G401 (cell line): ENCODE data around the gene CCDC141. TPM values are rescaled to one million over a fixed set of nuclear protein-coding genes. Genes with fewer than 3 reads are reported as not detected.

Experiments
- DNase-seq: peaks from one replicate; pipeline ENCODE4 v3.0.0-alpha.2; 2015; ENCODE audit warnings: low spot score
- in situ Hi-C: cut with HindIII; loops from 2 replicates; pipeline ENCODE4 v1.10.0; 2016; ENCODE audit warnings: low sequenced_read_pairs, mixed read lengths
- total RNA-seq: library from RNA; depleted of rRNA; stranded (reverse); fragments of >200 nt; shearing (Covaris generic); gene quantifications from 2 replicates; pipeline ENCODE4 v1.2.3, GENCODE V29; 2014

Gene CCDC141
- total RNA-seq, 1 experiment from 2014 or later, result 0.20 TPM

GRCh38 chr2:178858896-178859625 is 190.9 kb downstream of the CCDC141 start:
- DNase-seq, result no peak
- in situ Hi-C loops, result no loop called here

DNA sequence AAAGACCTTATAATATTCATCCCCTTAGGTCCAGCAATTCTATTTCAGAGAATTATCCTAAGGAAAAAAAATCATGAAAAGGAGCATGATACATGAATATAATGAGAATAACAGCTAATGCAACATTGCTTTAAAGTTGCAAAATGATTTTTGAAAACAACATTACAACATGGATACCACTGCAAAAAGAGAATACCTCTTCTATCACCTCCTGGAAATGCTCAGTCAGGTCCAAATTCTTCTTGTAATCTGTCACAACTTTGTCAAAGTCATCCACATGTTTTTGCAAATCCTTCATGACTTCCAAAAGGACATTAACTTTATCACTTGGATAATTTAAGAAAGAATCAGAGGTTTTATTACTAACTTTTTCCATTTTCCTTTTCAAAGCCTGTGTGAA is 194.8 kb downstream of the CCDC141 start:
- in situ Hi-C loops, result no loop called here
- no peak for DNase-seq

GRCh38 chr2:178848335-178848734 is 201.6 kb downstream of the CCDC141 start:
- DNase-seq, result no peak
- in situ Hi-C loops, result no loop called here

GRCh38 chr2:178846458-178846802 is 203.5 kb downstream of the CCDC141 start:
- no peak for DNase-seq
- in situ Hi-C loops, result no loop called here

GRCh38 chr2:178845566-178846457 is 204.1 kb downstream of the CCDC141 start:
- DNase-seq, result no peak
- in situ Hi-C loops, result no loop called here

DNA sequence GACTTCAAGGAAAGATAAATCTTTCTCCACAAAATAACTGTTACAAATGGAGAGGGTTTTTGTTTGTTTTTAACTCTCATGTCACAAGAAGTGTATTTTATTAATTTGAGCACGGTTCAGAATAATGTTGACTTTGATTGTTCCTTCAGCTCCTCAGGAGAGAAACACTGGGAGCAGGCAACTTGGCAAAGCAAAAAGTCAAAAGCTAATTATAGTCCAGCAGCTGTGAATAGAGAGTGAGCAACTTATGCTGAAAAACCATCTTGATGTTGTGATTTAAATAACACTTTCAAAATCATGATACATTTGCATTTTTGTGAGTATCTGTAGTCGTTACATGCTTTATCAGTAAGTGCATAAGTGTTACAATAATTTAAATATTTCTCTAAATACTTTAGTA is 205.2 kb downstream of the CCDC141 start:
- in situ Hi-C loops, result no loop called here
- no peak for DNase-seq

DNA sequence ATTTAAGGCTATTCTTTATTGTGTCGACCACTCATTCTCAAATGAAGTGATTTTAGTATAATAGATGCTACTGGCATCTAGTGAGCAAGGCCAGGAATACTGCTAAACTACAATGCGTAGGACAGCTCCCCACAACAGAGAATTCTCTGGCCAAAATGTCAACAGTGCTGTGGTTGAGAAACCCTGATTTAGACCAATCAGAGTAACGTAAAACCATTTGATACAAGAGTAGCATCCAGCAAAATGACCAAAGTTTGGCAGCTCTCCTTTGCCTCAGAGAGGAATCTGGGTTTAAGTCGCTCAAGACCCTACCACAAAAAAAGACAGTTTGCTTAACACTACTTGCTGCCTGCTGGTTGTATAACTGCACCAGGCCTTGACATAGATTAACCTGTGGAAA is 205.7 kb downstream of the CCDC141 start:
- DNase-seq, result no peak
- in situ Hi-C loops, result no loop called here

- DNase-seq, result no peak
- in situ Hi-C loops, result no loop called here
These were observed 206.2 kb downstream of the CCDC141 start for GRCh38 chr2:178843697-178844096.

GRCh38 chr2:178836807-178837206 is 213.1 kb downstream of the CCDC141 start:
- in situ Hi-C loops, result no loop called here
- DNase-seq, result no peak

DNA sequence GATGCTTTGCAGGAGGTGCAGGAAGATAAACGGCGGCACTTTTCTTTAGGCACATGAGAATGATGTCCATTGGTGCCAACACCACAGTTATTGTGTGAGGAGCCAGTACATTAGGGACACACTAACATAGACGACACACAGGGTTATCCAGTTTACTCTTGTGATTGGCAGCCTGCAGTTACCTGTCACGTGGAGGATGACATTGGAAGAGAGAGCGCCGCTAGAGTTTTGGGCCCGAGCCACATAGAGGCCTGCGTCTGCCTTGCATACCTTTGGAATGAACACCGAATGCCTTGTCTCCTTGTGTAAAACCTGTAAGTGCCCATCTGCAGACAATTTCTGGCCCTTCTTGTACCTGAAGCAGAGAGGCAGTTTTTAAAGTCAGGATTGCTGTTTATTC is 215.9 kb downstream of the CCDC141 start:
- DNase-seq, result no peak
- in situ Hi-C loops, result no loop called here

DNA sequence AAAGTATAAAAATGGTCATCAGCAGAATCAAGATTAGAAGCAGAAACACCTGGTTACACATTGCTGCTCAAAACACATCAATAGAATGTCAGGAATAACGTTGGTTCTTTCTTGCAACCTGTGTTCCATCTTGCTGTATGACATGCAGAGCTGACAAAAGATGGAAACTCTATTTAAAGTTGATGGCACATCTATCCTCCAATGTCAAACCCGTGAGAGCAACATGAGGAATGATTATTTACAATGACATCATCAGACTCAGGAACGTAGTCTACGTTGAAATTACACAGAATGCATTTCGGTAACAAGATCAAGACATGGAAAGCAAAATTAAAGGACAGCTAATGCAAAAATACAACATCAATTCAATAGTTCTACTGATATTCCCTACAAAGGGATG is 216.6 kb downstream of the CCDC141 start:
- DNase-seq, result no peak
- in situ Hi-C loops, result no loop called here

GRCh38 chr2:178830451-178830850 is 219.5 kb downstream of the CCDC141 start:
- in situ Hi-C loops, result no loop called here
- no peak for DNase-seq

DNA sequence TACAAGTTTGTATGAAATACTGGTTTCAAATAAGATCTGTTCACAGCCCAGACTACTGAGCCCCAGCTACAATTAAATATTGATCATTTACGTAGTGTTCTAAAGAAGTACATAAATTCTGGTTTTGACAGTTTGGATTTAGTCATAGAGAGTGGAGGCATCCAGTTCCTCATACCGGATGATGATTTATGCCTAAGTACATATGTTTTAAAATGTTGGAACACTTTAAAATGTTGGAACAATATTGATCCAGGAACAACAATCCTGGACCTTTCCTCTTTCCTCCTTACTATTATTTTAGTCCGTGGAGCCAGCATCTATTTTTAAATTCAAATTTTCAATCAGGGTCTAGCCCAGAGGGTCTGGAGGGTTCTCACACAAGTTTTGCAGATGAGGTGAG is 220.0 kb downstream of the CCDC141 start:
- in situ Hi-C loops, result no loop called here

DNA sequence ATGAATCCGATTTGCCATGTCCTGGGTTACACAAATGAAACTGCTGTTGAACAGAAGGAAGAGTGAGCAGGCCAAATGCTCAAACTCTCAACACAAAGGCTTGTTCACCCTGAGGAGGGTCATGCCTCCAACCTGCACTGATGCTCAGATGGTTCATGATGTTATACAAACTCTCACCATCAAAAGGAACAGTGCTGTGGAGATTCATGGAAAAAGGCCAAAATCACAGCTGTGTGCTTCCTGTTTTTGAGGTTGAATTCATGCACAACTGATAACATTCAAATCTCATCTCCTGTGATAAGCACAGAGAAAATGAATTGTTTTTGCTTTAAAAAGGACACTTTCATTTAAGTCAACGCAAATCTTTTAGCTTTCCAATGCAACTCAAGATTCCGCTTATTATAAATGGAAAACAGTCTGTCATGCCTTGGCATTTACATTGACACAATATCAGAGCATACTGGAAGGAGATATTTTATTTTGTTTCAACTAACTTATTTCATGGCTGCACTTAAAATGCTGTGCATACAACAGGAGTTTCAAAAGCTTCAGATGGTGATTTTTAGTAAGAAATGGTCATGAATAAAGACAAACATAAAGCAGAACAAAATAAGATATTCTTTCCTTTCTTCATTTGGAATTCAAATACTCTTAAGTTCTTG is 220.5 kb downstream of the CCDC141 start:
- in situ Hi-C loops, result no loop called here
- no peak for DNase-seq

More for the DNA sequence above, 220.0 kb downstream of the CCDC141 start:
- DNase-seq, result no peak

- in situ Hi-C loops, result no loop called here
- no peak for DNase-seq
These were observed 221.5 kb downstream of the CCDC141 start for GRCh38 chr2:178828486-178828881.

DNA sequence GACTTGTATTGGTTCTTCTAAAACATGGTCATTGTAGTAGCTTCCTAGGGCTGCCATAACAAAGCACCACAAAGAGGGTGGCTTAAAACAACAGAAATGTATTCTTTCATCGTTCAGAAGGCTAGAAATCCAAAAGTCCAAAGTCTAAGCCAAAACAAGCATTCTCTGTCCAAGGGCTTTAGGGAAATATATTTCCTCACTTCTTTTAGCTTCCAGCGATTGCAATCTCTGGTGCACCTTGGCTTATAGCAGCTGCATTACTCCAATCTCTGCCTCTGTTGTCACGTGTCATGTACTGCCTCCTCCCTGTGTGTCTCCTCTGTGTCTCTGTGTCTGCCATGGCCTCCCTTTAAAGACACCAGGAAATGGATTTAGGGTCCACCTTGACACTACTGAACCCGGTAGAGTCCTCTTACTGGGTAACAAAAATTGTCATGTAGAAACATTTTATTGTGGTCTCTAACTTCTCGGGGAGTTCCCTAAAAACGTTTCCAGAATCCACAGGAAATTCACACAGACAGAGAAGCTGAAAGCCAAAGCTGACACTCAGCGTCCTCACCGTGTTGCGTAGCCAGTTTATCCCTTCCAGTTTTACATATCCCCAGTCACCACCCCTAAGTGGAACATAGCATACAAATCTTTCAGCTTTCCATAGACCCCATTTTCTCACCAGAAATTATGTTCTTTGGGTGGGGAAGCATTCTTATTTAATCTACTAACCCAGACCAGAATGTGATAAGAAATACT is 222.0 kb downstream of the CCDC141 start:
- in situ Hi-C loops, result no loop called here
- DNase-seq, result no peak

GRCh38 chr2:178827111-178827510 is 222.8 kb downstream of the CCDC141 start:
- in situ Hi-C loops, result no loop called here

GRCh38 chr2:178825183-178825582 is 224.8 kb downstream of the CCDC141 start:
- no peak for DNase-seq
- in situ Hi-C loops, result no loop called here

More at GRCh38 chr2:178827111-178827510, 222.8 kb downstream of the CCDC141 start:
- no peak for DNase-seq

GRCh38 chr2:178824181-178824580 is 225.8 kb downstream of the CCDC141 start:
- DNase-seq, result no peak
- in situ Hi-C loops, result no loop called here
